OCI-LY1 (cell line): Measurements from ENCODE around the gene AP4S1.

ENCODE experiments used
- H2AFZ ChIP-seq: fragments of 200-600 bp; sonication (generic), shearing (Covaris generic); 2 replicates; pipeline ENCODE4 v1.6.0; 2014; ENCODE audit warnings: antibody characterized with exemption, mild to moderate bottlenecking, low read length
- H3F3A ChIP-seq: fragments of 200-600 bp; sonication (generic), shearing (Covaris generic); 2 replicates; pipeline ENCODE4 v1.6.0; 2014; ENCODE audit warnings: mild to moderate bottlenecking, antibody characterized with exemption, low read length, moderate library complexity; ENCODE audit not compliant: insufficient read depth
- H3K27ac ChIP-seq: fragments of 200-600 bp; sonication (generic); 2 replicates; pipeline ENCODE4 v1.5.1; 2014; ENCODE audit warnings: low read length, mixed run types, mild to moderate bottlenecking, low read depth; ENCODE audit not compliant: poor library complexity, severe bottlenecking
- H3K27me3 ChIP-seq: fragments of 200-600 bp; sonication (generic); 2 replicates; pipeline ENCODE4 v1.6.0; 2014; ENCODE audit warnings: antibody characterized with exemption, mild to moderate bottlenecking, low read length, moderate library complexity; ENCODE audit not compliant: insufficient read depth
- H3K36me3 ChIP-seq: fragments of 200-600 bp; sonication (generic); 2 replicates; pipeline ENCODE4 v1.6.1; 2014; ENCODE audit warnings: mild to moderate bottlenecking, antibody characterized with exemption, low read length, moderate library complexity, mixed read lengths; ENCODE audit not compliant: insufficient read depth
- H3K4me1 ChIP-seq: fragments of 200-600 bp; sonication (generic); 2 replicates; pipeline ENCODE4 v1.5.1; 2014; ENCODE audit warnings: mild to moderate bottlenecking, low read length, moderate library complexity; ENCODE audit not compliant: insufficient read depth, severe bottlenecking
- H3K4me2 ChIP-seq: fragments of 200-600 bp; sonication (generic), shearing (Covaris generic); 2 replicates; pipeline ENCODE4 v1.6.1; 2014; ENCODE audit warnings: low read length
- H3K4me3 ChIP-seq: fragments of 200-600 bp; sonication (generic); 2 replicates; pipeline ENCODE4 v1.5.1; 2014; ENCODE audit warnings: low read length, low read depth, mild to moderate bottlenecking, mixed read lengths; ENCODE audit not compliant: poor library complexity, severe bottlenecking
- H3K79me2 ChIP-seq: fragments of 200-600 bp; shearing (Covaris generic); 2 replicates; pipeline ENCODE4 v1.6.1; 2016; ENCODE audit warnings: mixed run types, low read length, mixed read lengths; ENCODE audit not compliant: insufficient read depth
- H3K9ac ChIP-seq: fragments of 200-600 bp; sonication (generic), shearing (Covaris generic); 2 replicates; pipeline ENCODE4 v1.6.1; 2014; ENCODE audit warnings: mild to moderate bottlenecking, low read length, mixed read lengths
- H3K9me2 ChIP-seq: fragments of 200-600 bp; sonication (generic), shearing (Covaris generic); 2 replicates; pipeline ENCODE4 v1.6.1; 2014; ENCODE audit warnings: low read depth, mild to moderate bottlenecking, low read length, mixed read lengths
- H3K9me3 ChIP-seq: fragments of 200-600 bp; shearing (Covaris generic); 2 replicates; pipeline ENCODE4 v1.6.1; 2014; ENCODE audit warnings: low read length, mixed read lengths
- H4K20me1 ChIP-seq: fragments of 200-600 bp; sonication (generic), shearing (Covaris generic); 2 replicates; pipeline ENCODE4 v1.6.0; 2016; ENCODE audit warnings: mild to moderate bottlenecking, low read length; ENCODE audit not compliant: insufficient read depth
- EZH2 ChIP-seq: fragments of 200-600 bp; sonication (generic), shearing (Covaris generic); IDR thresholded peaks from 2 replicates; pipeline ENCODE4 v1.8.0; 2017; ENCODE audit warnings: borderline replicate concordance, mixed run types, mild to moderate bottlenecking, antibody characterized with exemption, low read length, moderate library complexity, mixed read lengths
- TF ChIP-seq, protein P1 (sequence below): fragments of 200-600 bp; sonication (generic), shearing (Covaris generic); IDR thresholded peaks from 2 replicates; pipeline ENCODE4 v1.5.1; 2017; ENCODE audit warnings: mild to moderate bottlenecking, antibody characterized with exemption, low read length, moderate library complexity, mixed read lengths

AP4S1 gene

DNA sequence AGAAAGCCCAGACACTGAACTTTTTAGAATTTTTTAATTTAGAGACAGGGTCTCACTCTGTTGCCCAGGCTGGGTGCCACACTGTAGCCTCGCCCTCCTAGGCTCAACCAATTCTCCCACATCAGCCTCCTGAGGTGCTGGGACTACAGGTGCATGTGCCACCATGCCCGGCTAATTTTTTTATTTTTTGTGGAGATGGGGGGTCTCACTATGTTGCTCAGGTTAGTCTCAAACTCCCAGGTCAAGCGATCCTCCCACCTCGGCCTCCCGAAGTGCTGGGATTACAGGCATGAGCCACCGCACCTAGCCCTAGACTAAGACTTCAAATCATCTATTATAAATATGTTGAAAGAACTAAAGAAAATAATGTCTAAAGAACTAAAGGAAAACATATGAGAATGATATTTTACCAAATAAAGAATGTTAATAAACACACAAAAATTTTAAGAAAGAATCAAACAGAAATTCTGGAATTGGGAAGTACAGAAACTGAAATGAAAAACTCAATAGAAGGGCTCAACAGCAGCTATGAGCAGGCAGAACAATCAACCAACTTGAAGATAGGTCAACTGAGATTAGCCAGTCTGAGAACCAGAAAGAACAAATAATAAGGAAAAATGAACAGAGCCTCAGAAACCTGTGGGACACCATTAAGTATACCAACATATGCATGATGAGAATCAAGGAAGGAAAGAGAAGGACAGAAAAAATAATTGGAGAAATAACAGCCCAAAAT lies 26.2 kb upstream of the AP4S1 start:
- no peak overlapping the region for H3K4me2 ChIP-seq
- no peaks in the 10 kb centered on the region; the same call in 1 of the 2 replicates for H4K20me1 ChIP-seq

DNA sequence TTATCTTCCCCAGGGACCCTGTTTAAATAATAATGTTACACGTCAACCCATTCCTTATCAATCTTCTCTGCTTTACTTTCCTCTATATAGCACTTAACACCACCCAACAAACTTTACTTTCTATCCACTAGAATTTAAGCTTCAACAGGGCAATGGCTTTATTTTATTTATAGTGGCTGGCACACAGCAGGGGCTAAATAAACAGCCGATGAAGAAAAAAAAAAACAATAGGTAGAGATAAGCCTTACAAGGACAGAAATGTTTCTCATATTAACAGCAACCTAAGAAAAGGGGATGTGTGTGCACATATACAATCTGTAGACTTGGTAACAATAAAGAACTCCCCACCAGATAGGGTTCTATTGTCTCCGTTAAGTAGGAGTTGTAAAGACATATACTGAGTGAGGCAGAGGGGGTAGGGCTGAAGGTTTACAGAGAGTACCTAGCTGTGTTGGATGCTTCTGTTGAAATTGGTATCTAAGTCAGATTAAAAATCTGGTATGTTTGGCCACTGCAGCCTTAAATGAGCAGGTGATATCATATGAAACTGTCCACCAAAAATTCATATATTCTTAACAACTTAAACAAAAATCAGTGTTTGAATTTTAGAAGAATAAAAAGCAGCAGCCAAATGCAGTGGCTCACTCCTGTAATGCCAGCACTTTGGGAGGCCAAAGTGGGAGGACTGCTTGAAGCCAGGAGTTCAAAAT lies 24.7 kb upstream of the AP4S1 start:
- H3K4me2 ChIP-seq, result no peak overlapping the region
- no peak overlapping the region for H3K27ac ChIP-seq
- no peaks in the 10 kb centered on the region; the same call in 1 of the 2 replicates for H4K20me1 ChIP-seq
- H3K9me3 ChIP-seq, result peaks cover 22% of the 10 kb centered on the region
- H3K4me3 ChIP-seq, result no peak overlapping the region
- H3F3A ChIP-seq, result no peaks in the 10 kb centered on the region
- no peaks in the 10 kb centered on the region for H3K27me3 ChIP-seq
- H3K36me3 ChIP-seq, result peaks cover 52% of the 10 kb centered on the region
- TF ChIP-seq EZH2, result no peak
- TF ChIP-seq, protein P1, sequence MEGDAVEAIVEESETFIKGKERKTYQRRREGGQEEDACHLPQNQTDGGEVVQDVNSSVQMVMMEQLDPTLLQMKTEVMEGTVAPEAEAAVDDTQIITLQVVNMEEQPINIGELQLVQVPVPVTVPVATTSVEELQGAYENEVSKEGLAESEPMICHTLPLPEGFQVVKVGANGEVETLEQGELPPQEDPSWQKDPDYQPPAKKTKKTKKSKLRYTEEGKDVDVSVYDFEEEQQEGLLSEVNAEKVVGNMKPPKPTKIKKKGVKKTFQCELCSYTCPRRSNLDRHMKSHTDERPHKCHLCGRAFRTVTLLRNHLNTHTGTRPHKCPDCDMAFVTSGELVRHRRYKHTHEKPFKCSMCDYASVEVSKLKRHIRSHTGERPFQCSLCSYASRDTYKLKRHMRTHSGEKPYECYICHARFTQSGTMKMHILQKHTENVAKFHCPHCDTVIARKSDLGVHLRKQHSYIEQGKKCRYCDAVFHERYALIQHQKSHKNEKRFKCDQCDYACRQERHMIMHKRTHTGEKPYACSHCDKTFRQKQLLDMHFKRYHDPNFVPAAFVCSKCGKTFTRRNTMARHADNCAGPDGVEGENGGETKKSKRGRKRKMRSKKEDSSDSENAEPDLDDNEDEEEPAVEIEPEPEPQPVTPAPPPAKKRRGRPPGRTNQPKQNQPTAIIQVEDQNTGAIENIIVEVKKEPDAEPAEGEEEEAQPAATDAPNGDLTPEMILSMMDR, result no peak
- peaks cover 6% of the 10 kb centered on the region for H3K4me1 ChIP-seq
- H3K79me2 ChIP-seq, result peaks cover 59% of the 10 kb centered on the region
- no peak overlapping the region for H3K9ac ChIP-seq
- H3K9me2 ChIP-seq, result no peaks in the 10 kb centered on the region
- H2AFZ ChIP-seq, result no peak overlapping the region

More for the DNA sequence above, 26.2 kb upstream of the AP4S1 start:
- Histone ChIP-seq H3K27ac (no peak overlapping the region), H3K9ac (no peak overlapping the region), H3K27me3 (no peaks in the 10 kb centered on the region), H3K4me3 (no peak overlapping the region), H3K4me1 (peaks cover 16% of the 10 kb centered on the region), H3F3A (no peaks in the 10 kb centered on the region), H3K9me3 (peaks cover 22% of the 10 kb centered on the region), H3K36me3 (peaks cover 52% of the 10 kb centered on the region), H2AFZ (no peak overlapping the region), H3K9me2 (no peaks in the 10 kb centered on the region), H3K79me2 (peaks cover 75% of the 10 kb centered on the region)
- TF ChIP-seq, protein P1, result no peak
- no peak for TF ChIP-seq EZH2

DNA sequence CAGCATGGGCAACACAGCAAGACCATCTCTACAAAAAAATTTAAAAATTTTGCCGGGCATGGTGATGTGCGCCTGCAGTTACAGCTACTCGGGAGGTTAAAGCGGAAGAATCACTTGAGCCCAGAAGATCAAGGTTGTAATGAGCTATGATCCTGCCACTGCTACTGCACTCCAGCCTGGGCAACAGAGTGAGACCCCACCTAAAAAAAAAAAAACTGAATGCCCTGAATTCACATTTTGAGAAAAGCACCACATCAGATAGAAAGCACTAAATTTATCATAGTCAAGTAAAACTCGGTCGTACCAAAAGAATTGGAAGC lies 24.1 kb upstream of the AP4S1 start:
- Histone ChIP-seq H3K36me3 (peaks cover 52% of the 10 kb centered on the region), H2AFZ (no peak overlapping the region), H3K9me3 (peaks cover 22% of the 10 kb centered on the region), H3K27ac (no peak overlapping the region), H4K20me1 (no peaks in the 10 kb centered on the region; the same call in 1 of the 2 replicates), H3K9me2 (no peaks in the 10 kb centered on the region), H3K4me3 (no peak overlapping the region), H3K27me3 (no peaks in the 10 kb centered on the region), H3K9ac (no peak overlapping the region), H3K79me2 (peaks cover 54% of the 10 kb centered on the region), H3K4me2 (no peak overlapping the region), H3F3A (no peaks in the 10 kb centered on the region), H3K4me1 (peaks cover under 1% of the 10 kb centered on the region)
- no peak for TF ChIP-seq EZH2
- TF ChIP-seq, protein P1, result no peak
